Activated T-cell treated with anti-CD3 and anti-CD28 coated beads, Interleukin-2, amount 50 U/mL, for 72 hours (primary cell): ENCODE data around the gene SLAMF6. TPM values are rescaled to one million over a fixed set of nuclear protein-coding genes. Genes with fewer than 3 reads are reported as not detected.

Experiments
- ATAC-seq, 2 donors: fragments of 150-1000 bp; cut with Tn5 transposase; replicated peaks in 1 of 2; 2 replicates each; pipeline ENCODE4 v1.10.0; 2021; ENCODE audit warnings: moderate library complexity in 2 of 2, mild to moderate bottlenecking in 1 of 2
- DNase-seq, 2 donors: peaks; one replicate each; pipeline ENCODE4 v3.0.0; 2021 to 2022; ENCODE audit warnings: mixed read lengths in 1 of 2
- H3K27ac Mint-ChIP-seq: one replicate; pipeline ENCODE4 v1.8.0; 2022; ENCODE audit warnings: mild to moderate bottlenecking, moderate library complexity, mixed read lengths
- H3K27me3 Mint-ChIP-seq: one replicate; pipeline ENCODE4 v1.8.0; 2022; ENCODE audit warnings: low read depth, mixed read lengths
- H3K36me3 Mint-ChIP-seq, 2 donors: one replicate each; pipeline ENCODE4 v1.8.0; 2022; ENCODE audit warnings: mixed read lengths in 2 of 2, mild to moderate bottlenecking in 1 of 2; ENCODE audit not compliant: insufficient read depth in 2 of 2
- H3K4me1 Mint-ChIP-seq: one replicate; pipeline ENCODE4 v1.8.0; 2022; ENCODE audit warnings: low read depth, mixed read lengths
- H3K4me3 Mint-ChIP-seq, 2 donors: one replicate each; pipeline ENCODE4 v1.8.0; 2022; ENCODE audit warnings: mild to moderate bottlenecking in 2 of 2, mixed read lengths in 2 of 2, moderate library complexity in 2 of 2
- H3K9me3 Mint-ChIP-seq, 2 donors: one replicate each; pipeline ENCODE4 v1.8.0; 2022; ENCODE audit warnings: mixed read lengths in 2 of 2
- total RNA-seq, 2 donors: library from RNA; stranded (reverse); gene quantifications; one replicate each; pipeline ENCODE4 v1.2.3, GENCODE V29; 2022

SLAMF6 gene
- total RNA-seq, 2 donors from 2014 or later, result 41.6 to 48.8 TPM

- peaks cover 64% of the 10 kb centered on the region for H3K4me1 Mint-ChIP-seq
- ATAC-seq (no peak), DNase-seq (no peak)
- H3K4me3 Mint-ChIP-seq, result peak overlapping the region; percentile 7 to 42
- no peak overlapping the region for H3K27ac Mint-ChIP-seq
- peaks cover 0 to 2% of the 10 kb centered on the region in 2 donors for H3K36me3 Mint-ChIP-seq
- H3K9me3 Mint-ChIP-seq, result peaks cover 2 to 3% of the 10 kb centered on the region in 2 donors
- H3K27me3 Mint-ChIP-seq, result no peaks in the 10 kb centered on the region
These were observed 55.5 kb downstream of the SLAMF6 start for GRCh38 chr1:160467576-160467975.

- Mint-ChIP-seq H3K27ac (no peak overlapping the region), H3K36me3 (peaks cover 0 to 2% of the 10 kb centered on the region in 2 donors), H3K4me3 (peak overlapping the region; percentile 1 to 8), H3K27me3 (no peaks in the 10 kb centered on the region), H3K9me3 (peaks cover 2 to 3% of the 10 kb centered on the region in 2 donors), H3K4me1 (peaks cover 69% of the 10 kb centered on the region)
- ATAC-seq (no peak), DNase-seq (no peak)
These were observed 56.1 kb downstream of the SLAMF6 start for GRCh38 chr1:160466961-160467360.

- ATAC-seq (no peak), DNase-seq (no peak)
- Mint-ChIP-seq H3K27me3 (no peaks in the 10 kb centered on the region), H3K4me3 (peak overlapping the region; percentile 14 to 16), H3K4me1 (peaks cover 85% of the 10 kb centered on the region), H3K9me3 (peaks cover 2 to 3% of the 10 kb centered on the region in 2 donors), H3K27ac (no peak overlapping the region), H3K36me3 (peaks cover 0 to 2% of the 10 kb centered on the region in 2 donors)
These were observed 57.9 kb downstream of the SLAMF6 start for GRCh38 chr1:160465123-160465522.

- peaks cover 0 to 3% of the 10 kb centered on the region in 2 donors for H3K9me3 Mint-ChIP-seq
- peak; percentile 60 to 69 for ATAC-seq
- peak overlapping the region; percentile 92 for H3K27ac Mint-ChIP-seq
- peaks cover 0 to 1% of the 10 kb centered on the region in 2 donors for H3K36me3 Mint-ChIP-seq
- peaks cover 92% of the 10 kb centered on the region for H3K4me1 Mint-ChIP-seq
- H3K27me3 Mint-ChIP-seq, result no peaks in the 10 kb centered on the region
- peak in 1 of 2 donors; percentile 37 for DNase-seq
- peak overlapping the region; percentile 60 to 85 for H3K4me3 Mint-ChIP-seq
These were observed 62.3 kb downstream of the SLAMF6 start for GRCh38 chr1:160460683-160461287.

- ATAC-seq (peak; percentile 40 to 45), DNase-seq (no peak)
- H3K4me1 Mint-ChIP-seq, result peaks cover 92% of the 10 kb centered on the region
- H3K27ac Mint-ChIP-seq, result peak overlapping the region; percentile 92
- no peaks in the 10 kb centered on the region for H3K27me3 Mint-ChIP-seq
- H3K36me3 Mint-ChIP-seq, result no peaks in the 10 kb centered on the region
- peaks cover 0 to 2% of the 10 kb centered on the region in 2 donors for H3K9me3 Mint-ChIP-seq
- H3K4me3 Mint-ChIP-seq, result peak overlapping the region; percentile 60 to 85
These were observed 62.8 kb downstream of the SLAMF6 start for GRCh38 chr1:160460214-160460642.

- peak; percentile 70 to 71 for ATAC-seq
- peaks cover 92% of the 10 kb centered on the region for H3K4me1 Mint-ChIP-seq
- peak in 1 of 2 donors; percentile 31 for DNase-seq
- H3K9me3 Mint-ChIP-seq, result no peaks in the 10 kb centered on the region
- H3K36me3 Mint-ChIP-seq, result no peaks in the 10 kb centered on the region
- peak overlapping the region; percentile 60 to 85 for H3K4me3 Mint-ChIP-seq
- peak overlapping the region; percentile 92 for H3K27ac Mint-ChIP-seq
- no peaks in the 10 kb centered on the region for H3K27me3 Mint-ChIP-seq
These were observed 63.4 kb downstream of the SLAMF6 start for GRCh38 chr1:160459687-160460086.

- no peaks in the 10 kb centered on the region for H3K27me3 Mint-ChIP-seq
- H3K4me1 Mint-ChIP-seq, result peaks cover 91% of the 10 kb centered on the region
- no peak for DNase-seq
- H3K27ac Mint-ChIP-seq, result peak overlapping the region; percentile 92
- H3K36me3 Mint-ChIP-seq, result no peaks in the 10 kb centered on the region
- H3K9me3 Mint-ChIP-seq, result no peaks in the 10 kb centered on the region
- no peak for ATAC-seq
- peak overlapping the region; percentile 60 to 85 for H3K4me3 Mint-ChIP-seq
These were observed 64.0 kb downstream of the SLAMF6 start for GRCh38 chr1:160459056-160459455.

GRCh38 chr1:160455153-160455517, 67.9 kb downstream of the SLAMF6 start:
- Mint-ChIP-seq H3K36me3 (no peaks in the 10 kb centered on the region), H3K4me3 (peak overlapping the region; percentile 68 to 89), H3K9me3 (no peaks in the 10 kb centered on the region), H3K27me3 (no peaks in the 10 kb centered on the region), H3K4me1 (peaks cover 95% of the 10 kb centered on the region), H3K27ac (peak overlapping the region; percentile 99)
- DNase-seq (no peak), ATAC-seq (peak in 1 of 2 donors; percentile 1)

GRCh38 chr1:160454371-160455152, 68.5 kb downstream of the SLAMF6 start:
- H3K4me1 Mint-ChIP-seq, result peaks cover 89% of the 10 kb centered on the region
- H3K4me3 Mint-ChIP-seq, result peak overlapping the region; percentile 68 to 89
- no peaks in the 10 kb centered on the region for H3K27me3 Mint-ChIP-seq
- no peaks in the 10 kb centered on the region for H3K36me3 Mint-ChIP-seq
- ATAC-seq (peak; percentile 83 to 88), DNase-seq (peak in 1 of 2 donors; percentile 60)
- peak overlapping the region; percentile 99 for H3K27ac Mint-ChIP-seq
- H3K9me3 Mint-ChIP-seq, result peaks cover 0 to under 1% of the 10 kb centered on the region in 2 donors

- peak overlapping the region; percentile 56 to 78 for H3K4me3 Mint-ChIP-seq
- H3K27ac Mint-ChIP-seq, result peak overlapping the region; percentile 93
- H3K27me3 Mint-ChIP-seq, result no peaks in the 10 kb centered on the region
- peak in 1 of 2 donors; percentile 36 for DNase-seq
- H3K9me3 Mint-ChIP-seq, result peaks cover 0 to 2% of the 10 kb centered on the region in 2 donors
- ATAC-seq, result peak; percentile 44 to 62
- H3K4me1 Mint-ChIP-seq, result peaks cover 83% of the 10 kb centered on the region
- H3K36me3 Mint-ChIP-seq, result no peaks in the 10 kb centered on the region
These were observed 69.6 kb downstream of the SLAMF6 start for GRCh38 chr1:160453443-160453842.

GRCh38 chr1:160451859-160452232, 71.2 kb downstream of the SLAMF6 start:
- Mint-ChIP-seq H3K9me3 (peaks cover 0 to 2% of the 10 kb centered on the region in 2 donors), H3K4me1 (peaks cover 84% of the 10 kb centered on the region), H3K27me3 (no peaks in the 10 kb centered on the region), H3K27ac (peak overlapping the region; percentile 84), H3K4me3 (peak overlapping the region; percentile 61 to 78), H3K36me3 (no peaks in the 10 kb centered on the region)
- no peak for DNase-seq
- ATAC-seq, result no peak

- peaks cover 84% of the 10 kb centered on the region for H3K4me1 Mint-ChIP-seq
- H3K27ac Mint-ChIP-seq, result peak overlapping the region; percentile 84
- H3K36me3 Mint-ChIP-seq, result no peaks in the 10 kb centered on the region
- H3K27me3 Mint-ChIP-seq, result no peaks in the 10 kb centered on the region
- peak overlapping the region; percentile 61 to 78 for H3K4me3 Mint-ChIP-seq
- H3K9me3 Mint-ChIP-seq, result peaks cover 0 to 2% of the 10 kb centered on the region in 2 donors
- ATAC-seq (no peak), DNase-seq (no peak)
These were observed 71.8 kb downstream of the SLAMF6 start for GRCh38 chr1:160451119-160451858.

- H3K27ac Mint-ChIP-seq, result no peak overlapping the region
- DNase-seq (no peak), ATAC-seq (no peak)
- no peaks in the 10 kb centered on the region for H3K27me3 Mint-ChIP-seq
- H3K9me3 Mint-ChIP-seq, result peaks cover 0 to 2% of the 10 kb centered on the region in 2 donors
- H3K4me1 Mint-ChIP-seq, result peaks cover 79% of the 10 kb centered on the region
- no peaks in the 10 kb centered on the region for H3K36me3 Mint-ChIP-seq
- H3K4me3 Mint-ChIP-seq, result no peak overlapping the region
These were observed 73.6 kb downstream of the SLAMF6 start for GRCh38 chr1:160449494-160449893.
